SK-N-SH treated with all-trans-retinoic acid at 6 μM for 48 hours (cell line): ENCODE results near the gene PRKCZ.

Source experiments
- ATAC-seq: fragments of 200-7000 bp; cut with Tn5 transposase; 3 replicates; pipeline ENCODE4 v1.9.1; 2020; ENCODE audit warnings: mild to moderate bottlenecking, moderate library complexity
- ARNTL ChIP-seq: fragments of 450-650 bp; formaldehyde crosslinking; IDR thresholded peaks from 2 replicates; pipeline ENCODE4 v1.5.0; 2020; ENCODE audit warnings: low read depth, mild to moderate bottlenecking, moderate library complexity, borderline replicate concordance
- BACH2 ChIP-seq: fragments of 250-450 bp; sonication (Bioruptor Pico); IDR thresholded peaks from 2 replicates; pipeline ENCODE4 v1.9.0; 2021; ENCODE audit warnings: mild to moderate bottlenecking, borderline replicate concordance
- CSDC2 ChIP-seq: fragments of 250-450 bp; sonication (Bioruptor Pico); IDR thresholded peaks from 2 replicates; pipeline ENCODE4 v1.5.0; 2020; ENCODE audit warnings: mild to moderate bottlenecking, moderate library complexity
- CSRNP3 ChIP-seq: fragments of 250-450 bp; sonication (Bioruptor Pico); IDR thresholded peaks from 2 replicates; pipeline ENCODE4 v1.5.1; 2021; ENCODE audit warnings: mild to moderate bottlenecking, moderate library complexity
- ESRRG ChIP-seq: fragments of 250-450 bp; sonication (Bioruptor Pico); IDR thresholded peaks from 2 replicates; pipeline ENCODE4 v1.6.1; 2021; ENCODE audit warnings: mild to moderate bottlenecking
- ISL1 ChIP-seq: fragments of 250-450 bp; sonication (Bioruptor Pico); IDR thresholded peaks from 2 replicates; pipeline ENCODE4 v2.1.2; 2022; ENCODE audit warnings: mild to moderate bottlenecking, moderate library complexity
- OSR1 ChIP-seq: fragments of 250-450 bp; sonication (Bioruptor Pico); IDR thresholded peaks from 2 replicates; pipeline ENCODE4 v1.8.0; 2022; ENCODE audit warnings: moderate library complexity, mild to moderate bottlenecking, inconsistent platforms
- PPARA ChIP-seq: fragments of 250-450 bp; sonication (Bioruptor Pico); IDR thresholded peaks from 2 replicates; pipeline ENCODE4 v1.5.0; 2020; ENCODE audit warnings: mild to moderate bottlenecking, borderline replicate concordance
- SNAI2 ChIP-seq: fragments of 250-450 bp; sonication (Bioruptor Pico); IDR thresholded peaks from 2 replicates; pipeline ENCODE4 v1.5.0; 2020; ENCODE audit warnings: mild to moderate bottlenecking, moderate library complexity
- TCF4 ChIP-seq: fragments of 250-450 bp; sonication (Bioruptor Pico); IDR thresholded peaks from 2 replicates; pipeline ENCODE4 v1.8.0; 2021; ENCODE audit warnings: mild to moderate bottlenecking, moderate library complexity, borderline replicate concordance
- TOX ChIP-seq: fragments of 250-450 bp; sonication (Bioruptor Pico); IDR thresholded peaks from 2 replicates; pipeline ENCODE4 v1.8.0; 2021; ENCODE audit warnings: mild to moderate bottlenecking, moderate library complexity, borderline replicate concordance
- TSHZ2 ChIP-seq: fragments of 250-450 bp; sonication (Bioruptor Pico); IDR thresholded peaks from 2 replicates; pipeline ENCODE4 v1.5.0; 2020; ENCODE audit warnings: mild to moderate bottlenecking, moderate library complexity
- ZC3H10 ChIP-seq: fragments of 250-450 bp; sonication (Bioruptor Pico); IDR thresholded peaks from 2 replicates; pipeline ENCODE4 v1.5.1; 2021; ENCODE audit warnings: mild to moderate bottlenecking, moderate library complexity
- ZFP3 ChIP-seq: fragments of 250-450 bp; sonication (Bioruptor Pico); IDR thresholded peaks from 2 replicates; pipeline ENCODE4 v1.5.0; 2020; ENCODE audit warnings: mild to moderate bottlenecking, moderate library complexity
- ZFP30 ChIP-seq: fragments of 450-650 bp; formaldehyde crosslinking; IDR thresholded peaks from 2 replicates; pipeline ENCODE4 v1.5.0; 2022; ENCODE audit warnings: mild to moderate bottlenecking, moderate library complexity
- ZNF565 ChIP-seq: fragments of 450-650 bp; formaldehyde crosslinking; conservative IDR thresholded peaks from 2 replicates; pipeline ENCODE4 v1.5.0; 2020; ENCODE audit warnings: low read depth, mild to moderate bottlenecking, moderate library complexity
- ZNF70 ChIP-seq: fragments of 450-650 bp; formaldehyde crosslinking; IDR thresholded peaks from 2 replicates; pipeline ENCODE4 v1.5.0; 2020; ENCODE audit warnings: mild to moderate bottlenecking, moderate library complexity
- ZNF8 ChIP-seq: fragments of 450-650 bp; formaldehyde crosslinking; IDR thresholded peaks from 2 replicates; pipeline ENCODE4 v1.5.0; 2020; ENCODE audit warnings: mild to moderate bottlenecking, moderate library complexity
- TF ChIP-seq, protein P1 (sequence below): fragments of 250-450 bp; sonication (Bioruptor Pico); IDR thresholded peaks from 2 replicates; pipeline ENCODE4 v1.8.0; 2020; ENCODE audit warnings: mild to moderate bottlenecking, moderate library complexity, borderline replicate concordance
- TF ChIP-seq, protein P2 (sequence below): fragments of 250-450 bp; sonication (Bioruptor Pico); IDR thresholded peaks from 2 replicates; pipeline ENCODE4 v1.5.1; 2020; ENCODE audit warnings: low read depth, mild to moderate bottlenecking, moderate library complexity

PRKCZ gene

GRCh38 chr1:2151911-2152310 lies 101.7 kb downstream of the PRKCZ start:
- no peak for ATAC-seq
- TF ChIP-seq BACH2 (CRISPR knock-in tag), result no peak
- no peak for TF ChIP-seq ARNTL (CRISPR knock-in tag)
- no peak for TF ChIP-seq ZNF70
- TF ChIP-seq OSR1 (CRISPR knock-in tag), result no peak
- TF ChIP-seq ZNF8 (CRISPR knock-in tag), result no peak
- TF ChIP-seq, protein P1, sequence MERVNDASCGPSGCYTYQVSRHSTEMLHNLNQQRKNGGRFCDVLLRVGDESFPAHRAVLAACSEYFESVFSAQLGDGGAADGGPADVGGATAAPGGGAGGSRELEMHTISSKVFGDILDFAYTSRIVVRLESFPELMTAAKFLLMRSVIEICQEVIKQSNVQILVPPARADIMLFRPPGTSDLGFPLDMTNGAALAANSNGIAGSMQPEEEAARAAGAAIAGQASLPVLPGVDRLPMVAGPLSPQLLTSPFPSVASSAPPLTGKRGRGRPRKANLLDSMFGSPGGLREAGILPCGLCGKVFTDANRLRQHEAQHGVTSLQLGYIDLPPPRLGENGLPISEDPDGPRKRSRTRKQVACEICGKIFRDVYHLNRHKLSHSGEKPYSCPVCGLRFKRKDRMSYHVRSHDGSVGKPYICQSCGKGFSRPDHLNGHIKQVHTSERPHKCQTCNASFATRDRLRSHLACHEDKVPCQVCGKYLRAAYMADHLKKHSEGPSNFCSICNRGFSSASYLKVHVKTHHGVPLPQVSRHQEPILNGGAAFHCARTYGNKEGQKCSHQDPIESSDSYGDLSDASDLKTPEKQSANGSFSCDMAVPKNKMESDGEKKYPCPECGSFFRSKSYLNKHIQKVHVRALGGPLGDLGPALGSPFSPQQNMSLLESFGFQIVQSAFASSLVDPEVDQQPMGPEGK (CRISPR knock-in tag), result no peak
- no peak for TF ChIP-seq TOX (CRISPR knock-in tag)
- TF ChIP-seq ZFP3 (CRISPR knock-in tag), result no peak
- TF ChIP-seq ESRRG (CRISPR knock-in tag), result no peak
- no peak for TF ChIP-seq ZFP30 (CRISPR knock-in tag)
- TF ChIP-seq, protein P2, sequence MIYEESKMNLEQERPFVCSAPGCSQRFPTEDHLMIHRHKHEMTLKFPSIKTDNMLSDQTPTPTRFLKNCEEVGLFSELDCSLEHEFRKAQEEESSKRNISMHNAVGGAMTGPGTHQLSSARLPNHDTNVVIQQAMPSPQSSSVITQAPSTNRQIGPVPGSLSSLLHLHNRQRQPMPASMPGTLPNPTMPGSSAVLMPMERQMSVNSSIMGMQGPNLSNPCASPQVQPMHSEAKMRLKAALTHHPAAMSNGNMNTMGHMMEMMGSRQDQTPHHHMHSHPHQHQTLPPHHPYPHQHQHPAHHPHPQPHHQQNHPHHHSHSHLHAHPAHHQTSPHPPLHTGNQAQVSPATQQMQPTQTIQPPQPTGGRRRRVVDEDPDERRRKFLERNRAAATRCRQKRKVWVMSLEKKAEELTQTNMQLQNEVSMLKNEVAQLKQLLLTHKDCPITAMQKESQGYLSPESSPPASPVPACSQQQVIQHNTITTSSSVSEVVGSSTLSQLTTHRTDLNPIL (CRISPR knock-in tag), result no peak
- no peak for TF ChIP-seq CSDC2 (CRISPR knock-in tag)
- no peak for TF ChIP-seq TCF4 (CRISPR knock-in tag)
- TF ChIP-seq ZNF565 (CRISPR knock-in tag), result no peak
- no peak for TF ChIP-seq PPARA
- no peak for TF ChIP-seq TSHZ2
- TF ChIP-seq, all 23 proteins: peak for 0

GRCh38 chr1:2152954-2153353 lies 102.7 kb downstream of the PRKCZ start:
- TF ChIP-seq ZFP30 (CRISPR knock-in tag) (no peak), CSDC2 (CRISPR knock-in tag) (no peak), ZNF565 (CRISPR knock-in tag) (no peak), ZC3H10 (CRISPR knock-in tag) (no peak), CSRNP3 (no peak), TOX (CRISPR knock-in tag) (no peak), TCF4 (CRISPR knock-in tag) (no peak), ARNTL (CRISPR knock-in tag) (no peak), OSR1 (CRISPR knock-in tag) (no peak), BACH2 (CRISPR knock-in tag) (no peak), PPARA (no peak), SNAI2 (CRISPR knock-in tag) (no peak), ISL1 (no peak), ESRRG (CRISPR knock-in tag) (no peak)
- TF ChIP-seq, protein P1 (CRISPR knock-in tag), result no peak
- TF ChIP-seq, protein P2 (CRISPR knock-in tag), result no peak
- no peak for ATAC-seq
